GM21717 (cell line): ENCODE data around the gene PRKD2.
"Not testable (repeated sequence)": the region's sequence is repeated elsewhere in the genome, so short reads cannot be mapped to it uniquely, and the experiment has no call there.

Experiments
- ATAC-seq: cut with Tn5 transposase; IDR thresholded peaks from one replicate; pipeline ENCODE4 v1.9.1; 2021; ENCODE audit warnings: mild to moderate bottlenecking, moderate library complexity; ENCODE audit not compliant: unreplicated experiment

Gene PRKD2

DNA sequence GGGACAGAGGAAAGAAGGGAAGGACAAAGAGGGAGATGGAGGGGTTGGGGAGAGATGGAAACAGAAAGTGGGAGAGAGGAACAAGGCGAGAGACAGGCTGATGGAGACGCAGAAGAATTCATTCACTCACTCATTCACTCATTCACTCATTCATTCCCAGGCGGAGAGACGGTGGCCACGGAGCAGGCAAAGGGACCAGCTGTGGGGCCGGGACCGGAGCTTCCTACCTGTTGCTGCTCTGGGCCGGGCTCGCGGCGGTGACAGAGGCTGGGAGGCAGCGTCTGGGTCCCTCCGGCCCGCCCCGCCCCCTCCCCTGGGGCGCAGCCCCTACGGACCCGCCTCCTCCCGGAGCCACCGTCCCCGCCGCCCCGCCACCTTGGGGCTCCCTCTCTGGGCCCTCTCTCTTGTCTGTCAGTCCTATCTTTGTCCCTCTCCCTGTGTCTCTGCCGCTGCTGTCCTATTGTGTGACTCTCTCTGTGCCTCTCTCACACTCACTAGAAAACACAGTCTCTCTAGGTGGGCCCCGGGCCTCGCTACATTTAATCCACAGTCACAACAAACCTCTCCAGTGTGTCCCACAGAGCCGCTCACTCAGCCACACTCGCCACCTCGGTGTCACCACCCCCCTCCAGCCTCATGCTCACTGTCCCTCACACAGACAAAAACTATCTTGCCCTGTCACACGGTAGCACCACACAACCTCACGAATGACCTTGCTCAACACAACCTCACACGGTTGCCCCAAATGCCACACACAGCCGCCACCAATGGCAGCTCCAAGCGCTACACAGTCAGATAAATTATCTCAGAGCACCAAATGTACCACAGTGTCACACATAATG lies 80.8 kb downstream of the PRKD2 start, which contains the start of gene GNG8:
GNG8 (minus strand) TSS at position 283 of the 842 bp plus-strand sequence. CDS start 1,520 bp downstream, outside the sequence.
- ATAC-seq, result no peak

DNA sequence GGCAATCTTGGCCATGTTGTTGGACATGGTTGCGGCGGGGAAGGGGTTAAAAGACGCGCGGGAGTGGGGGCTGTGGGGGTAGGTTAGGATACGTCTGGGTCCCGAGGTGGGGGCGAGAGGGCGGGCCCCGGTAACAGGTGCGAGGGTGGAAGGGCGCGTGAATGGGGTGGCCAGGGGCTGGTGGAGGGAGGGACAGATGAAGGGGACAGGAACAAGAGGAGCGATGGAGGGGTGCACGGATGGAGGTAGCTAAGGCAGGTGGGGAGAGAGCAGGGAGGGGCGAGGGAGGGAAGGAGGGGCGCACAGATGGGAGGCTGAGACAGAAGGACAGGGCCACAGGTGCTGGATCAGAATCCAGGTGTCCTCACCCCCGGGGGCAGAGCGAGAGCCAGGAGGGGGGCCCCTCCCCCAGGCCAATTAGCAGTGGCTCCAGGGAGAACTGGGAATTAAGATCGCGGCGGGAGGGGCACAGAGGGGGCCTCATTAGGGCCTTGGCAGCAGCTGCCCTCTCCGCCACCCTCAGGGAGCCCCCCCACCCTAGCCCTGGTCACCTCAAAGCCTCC lies 82.2 kb downstream of the PRKD2 start:
- no peak for ATAC-seq

DNA sequence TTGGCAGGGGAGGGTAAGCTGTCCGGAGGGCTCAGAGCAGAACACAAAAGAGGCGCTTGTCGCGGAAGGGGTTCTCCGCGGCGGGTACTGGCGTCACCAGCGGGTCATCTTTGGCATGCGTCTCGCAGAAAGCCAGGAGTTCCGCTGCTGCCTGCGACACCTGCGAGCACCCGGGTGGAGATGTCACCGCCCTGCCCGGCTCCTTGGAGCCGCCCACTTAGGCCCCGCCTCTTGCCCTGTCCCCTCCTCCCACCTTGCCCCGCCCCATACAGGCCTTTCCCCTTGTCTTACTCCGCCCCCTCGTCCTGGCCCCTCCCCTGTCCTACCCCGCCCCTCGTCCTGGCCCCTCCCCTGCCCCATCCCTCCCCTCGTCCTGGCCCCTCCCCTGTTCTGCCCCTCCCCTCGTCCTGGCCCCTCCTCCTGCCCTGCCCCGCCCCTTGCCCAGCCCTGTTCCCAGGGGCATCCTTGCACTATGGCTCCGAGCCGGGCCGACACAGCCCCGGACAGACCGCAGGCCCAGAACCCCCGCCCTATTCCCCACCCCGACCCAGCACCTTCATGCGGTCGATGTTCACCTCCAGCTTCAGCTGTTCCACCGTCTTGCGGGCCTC lies 82.8 kb downstream of the PRKD2 start:
- ATAC-seq, result no peak

GRCh38 chr19:46633130-46633529 lies 83.8 kb downstream of the PRKD2 start:
- no peak for ATAC-seq

DNA sequence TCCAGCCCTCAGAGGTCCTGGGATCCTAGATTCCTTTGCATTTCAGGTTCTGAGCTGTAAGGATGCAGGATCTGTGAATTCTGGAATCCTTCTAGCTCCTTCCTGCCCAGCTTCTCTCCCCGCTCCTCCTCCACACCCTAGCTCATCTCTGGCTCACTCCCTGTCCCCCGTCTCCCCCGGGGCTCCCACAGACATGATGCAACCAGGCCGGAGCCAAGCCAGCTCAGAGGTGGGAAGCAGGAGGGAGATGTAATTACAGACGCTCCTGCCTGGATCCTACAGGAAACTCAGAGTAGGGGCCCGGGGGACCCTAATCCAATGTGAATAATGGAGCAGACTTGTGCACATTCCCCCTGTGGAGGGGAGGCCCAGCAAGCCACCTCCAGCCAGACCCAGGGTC lies 85.4 kb downstream of the PRKD2 start:
- no peak for ATAC-seq

DNA sequence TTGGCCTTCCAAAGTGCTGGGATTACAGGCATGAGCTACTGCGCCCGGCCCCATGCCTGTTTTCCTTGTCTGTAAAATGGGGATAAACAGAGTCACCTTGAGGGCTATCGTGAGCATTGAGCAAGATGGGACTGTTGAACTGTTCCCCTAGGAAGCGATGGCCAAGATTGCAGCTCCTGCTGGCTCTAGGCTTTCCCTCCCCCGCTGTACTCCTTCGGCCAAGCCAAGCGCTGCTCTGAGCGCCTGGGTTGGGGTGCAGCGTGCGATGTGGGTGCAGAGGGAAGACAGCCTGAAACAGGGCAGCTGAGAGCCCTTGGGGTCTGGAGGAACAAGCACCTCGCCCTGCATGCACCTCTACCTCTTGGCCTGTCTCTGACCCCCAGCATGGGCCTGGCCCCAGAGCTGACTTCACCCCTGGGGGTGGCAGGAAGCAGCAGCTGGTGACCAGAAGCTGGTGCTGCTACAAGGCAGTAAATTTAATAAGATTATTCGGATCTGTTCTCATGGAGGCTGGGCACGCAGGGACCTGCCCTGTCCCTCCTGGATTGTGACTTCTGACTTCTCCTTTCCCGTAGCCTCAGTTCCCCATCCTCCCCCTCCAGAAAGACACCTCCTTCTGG lies 86.2 kb downstream of the PRKD2 start:
- no peak for ATAC-seq

DNA sequence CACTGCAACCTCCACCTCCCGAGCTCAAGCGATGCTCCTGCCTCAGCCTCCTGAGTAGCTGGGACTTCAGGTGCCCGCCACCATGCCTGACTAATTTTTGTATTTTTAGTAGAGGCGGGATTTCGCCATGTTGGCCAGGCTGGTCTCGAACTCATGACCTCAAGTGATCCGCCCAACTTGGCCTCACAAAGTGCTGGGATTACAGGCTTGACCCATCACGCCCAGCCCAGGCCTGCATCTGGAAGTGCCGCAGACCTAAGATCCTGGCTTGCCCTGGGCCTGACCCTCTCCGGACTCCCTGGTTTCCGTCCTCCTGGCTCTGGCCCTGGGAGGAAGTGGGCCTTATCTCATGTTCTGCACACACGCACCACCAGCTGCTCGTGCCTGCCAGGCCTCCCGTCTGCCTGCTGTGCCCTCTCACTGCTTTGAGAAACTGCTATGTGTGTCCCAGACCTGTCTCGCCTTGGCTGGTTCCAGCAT lies 87.3 kb downstream of the PRKD2 start:
- ATAC-seq, result no peak

DNA sequence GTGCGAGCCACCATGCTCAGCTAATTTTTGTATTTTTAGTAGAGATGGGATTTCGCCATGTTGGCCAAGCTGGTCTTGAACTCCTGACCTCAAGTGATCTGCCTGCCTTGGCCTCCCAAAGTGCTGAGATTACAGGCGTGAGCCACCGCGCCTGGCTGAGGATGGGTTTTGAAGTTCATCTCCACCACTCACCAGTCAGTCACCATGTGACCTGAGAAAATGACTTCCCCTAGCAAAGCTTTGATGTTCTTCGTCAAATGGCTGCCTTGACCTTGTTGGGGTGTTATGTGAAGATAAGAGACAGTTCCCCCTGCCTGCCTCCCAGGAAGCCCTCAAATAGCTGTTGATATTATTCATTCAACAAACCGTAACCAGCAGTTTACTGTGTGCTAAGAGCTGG lies 87.9 kb downstream of the PRKD2 start:
- ATAC-seq, result not testable (repeated sequence)

- ATAC-seq, result no peak
These were observed 90.5 kb downstream of the PRKD2 start for GRCh38 chr19:46626446-46626845.

DNA sequence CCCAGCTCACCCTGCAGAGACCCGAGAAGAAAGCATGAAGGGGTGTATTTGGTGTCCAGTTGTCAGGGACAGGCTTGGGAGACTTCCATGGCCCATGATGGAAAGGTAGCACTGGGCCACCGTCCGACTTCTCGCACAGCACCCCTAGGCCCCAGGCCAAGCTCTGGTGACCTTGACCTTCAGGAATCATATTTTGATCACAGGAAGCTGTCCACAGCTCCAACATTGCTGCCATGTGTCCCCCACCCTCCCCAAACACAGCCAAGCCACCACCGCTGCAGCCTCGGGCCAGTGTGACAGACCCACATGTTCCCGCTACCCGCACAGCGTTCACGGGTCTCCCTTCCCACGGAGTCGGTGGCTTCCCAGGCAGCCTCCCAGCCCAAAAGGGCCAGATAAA lies 91.2 kb downstream of the PRKD2 start:
- ATAC-seq, result no peak

DNA sequence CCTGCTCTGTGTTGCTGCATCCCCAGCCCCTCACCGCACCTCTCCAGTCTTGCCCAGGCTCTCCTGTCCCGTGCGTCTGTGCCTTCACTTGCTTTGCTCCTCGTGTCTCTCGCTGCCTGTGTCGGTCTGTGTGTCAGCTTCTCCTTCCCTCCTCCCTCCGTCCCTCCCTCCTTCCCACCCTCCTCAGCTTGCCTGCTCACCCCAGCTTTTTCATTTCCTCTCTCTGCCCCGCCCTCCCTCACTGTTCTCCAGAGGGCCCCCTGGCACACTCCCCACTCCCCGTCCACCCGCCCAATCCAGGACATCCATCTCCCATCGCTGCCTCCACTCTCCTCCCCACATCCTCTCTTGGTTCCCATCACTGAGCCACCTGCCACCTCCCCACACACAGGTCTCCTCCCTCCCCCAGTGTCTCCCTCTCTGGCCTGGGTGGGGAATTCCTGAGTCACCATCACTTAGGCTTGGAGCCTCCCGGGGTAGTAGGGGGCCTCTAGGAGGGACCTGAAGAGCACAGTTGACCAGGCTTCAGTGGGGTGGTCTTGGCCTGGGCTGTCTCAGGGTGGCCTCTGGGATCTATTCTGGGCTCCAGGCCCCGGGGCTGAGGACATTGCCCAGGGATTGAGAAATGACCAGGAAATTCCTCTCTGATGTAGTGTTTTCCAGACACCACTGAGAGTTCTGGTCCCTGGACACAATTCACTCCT lies 91.8 kb downstream of the PRKD2 start, which contains the start of gene PTGIR:
PTGIR (minus strand) TSS at position 132 of the 704 bp plus-strand sequence. CDS start 864 bp downstream, outside the sequence.
- no peak for ATAC-seq
